Loucy (cell line): Measurements from ENCODE around the gene CACTIN.

Experiments used
- H2AFZ ChIP-seq: fragments of 200-600 bp; sonication (generic); 2 replicates; pipeline ENCODE4 v1.6.0; 2016; ENCODE audit warnings: antibody characterized with exemption, mild to moderate bottlenecking, low read length, moderate library complexity
- H3F3A ChIP-seq: fragments of 200-600 bp; 2 replicates; pipeline ENCODE4 v1.6.0; 2016; ENCODE audit warnings: antibody characterized with exemption, low read depth, mild to moderate bottlenecking
- H3K27me3 ChIP-seq: fragments of 200-600 bp; sonication (generic); 2 replicates; pipeline ENCODE4 v1.6.1; 2014; ENCODE audit warnings: low read length, mild to moderate bottlenecking; ENCODE audit not compliant: insufficient read depth, poor library complexity, severe bottlenecking
- H3K36me3 ChIP-seq: fragments of 200-600 bp; sonication (generic); 2 replicates; pipeline ENCODE4 v1.6.1; 2016; ENCODE audit warnings: low read length; ENCODE audit not compliant: insufficient read depth
- H3K4me1 ChIP-seq: fragments of 200-600 bp; sonication (generic); 2 replicates; pipeline ENCODE4 v1.5.1; 2014; ENCODE audit warnings: low read length, mild to moderate bottlenecking; ENCODE audit not compliant: insufficient read depth, poor library complexity, severe bottlenecking
- H3K4me2 ChIP-seq: fragments of 200-600 bp; sonication (generic); 2 replicates; pipeline ENCODE4 v1.6.0; 2014; ENCODE audit warnings: antibody characterized with exemption, low read length, low read depth, mild to moderate bottlenecking; ENCODE audit not compliant: poor library complexity, severe bottlenecking
- H3K4me3 ChIP-seq: fragments of 200-600 bp; sonication (generic); 2 replicates; pipeline ENCODE4 v1.5.1; 2014; ENCODE audit warnings: low read length, mild to moderate bottlenecking, mixed read lengths; ENCODE audit not compliant: poor library complexity, severe bottlenecking
- H3K79me2 ChIP-seq: fragments of 200-600 bp; sonication (generic); 2 replicates; pipeline ENCODE4 v1.6.1; 2014; ENCODE audit warnings: low read length; ENCODE audit not compliant: insufficient read depth
- H3K9ac ChIP-seq: fragments of 200-600 bp; sonication (generic); 2 replicates; pipeline ENCODE4 v1.6.0; 2014; ENCODE audit warnings: mild to moderate bottlenecking, low read depth, low read length, moderate library complexity; ENCODE audit not compliant: poor library complexity, severe bottlenecking
- H3K9me2 ChIP-seq: fragments of 200-600 bp; sonication (generic); replicated peaks from 2 replicates; pipeline ENCODE4 v1.6.1; 2016; ENCODE audit warnings: low read depth, low read length, mixed read lengths
- H3K9me3 ChIP-seq: fragments of 200-600 bp; sonication (generic); 2 replicates; pipeline ENCODE4 v1.6.1; 2014; ENCODE audit warnings: mild to moderate bottlenecking, antibody characterized with exemption, low read length, low read depth; ENCODE audit not compliant: insufficient read depth
- H4K20me1 ChIP-seq: fragments of 200-600 bp; sonication (generic); 2 replicates; pipeline ENCODE4 v1.6.0; 2014; ENCODE audit warnings: antibody characterized with exemption, low read length, mild to moderate bottlenecking; ENCODE audit not compliant: insufficient read depth, poor library complexity, severe bottlenecking
- CTCF ChIP-seq: fragments of 200-600 bp; sonication (generic); conservative IDR thresholded peaks from 2 replicates; pipeline ENCODE4 v1.5.1; 2014; ENCODE audit warnings: mild to moderate bottlenecking, antibody characterized with exemption, low read length
- EZH2phosphoT487 ChIP-seq: fragments of 200-600 bp; IDR thresholded peaks from 2 replicates; pipeline ENCODE4 v1.6.1; 2018; ENCODE audit warnings: antibody characterized with exemption, mild to moderate bottlenecking, moderate library complexity, borderline replicate concordance

The CACTIN gene

GRCh38 chr19:3638208-3639193 is 11.9 kb upstream of the CACTIN start:
- H3K27me3 ChIP-seq: no peaks in the 10 kb centered on the region

GRCh38 chr19:3637621-3638020 is 11.0 kb upstream of the CACTIN start:
- H4K20me1 ChIP-seq: no peaks in the 10 kb centered on the region
- TF ChIP-seq EZH2phosphoT487 (no peak), CTCF (no peak)
- H3K27me3 ChIP-seq: no peaks in the 10 kb centered on the region
- no peaks in the 10 kb centered on the region for H3K9me3 ChIP-seq
- H3F3A ChIP-seq: no peaks in the 10 kb centered on the region
- H3K4me2 ChIP-seq: no peak overlapping the region
- no peaks in the 10 kb centered on the region for H3K79me2 ChIP-seq
- H3K4me3 ChIP-seq: no peak overlapping the region
- H3K36me3 ChIP-seq: no peaks in the 10 kb centered on the region
- H3K9me2 ChIP-seq: no peaks in the 10 kb centered on the region
- no peak overlapping the region for H3K9ac ChIP-seq
- no peak overlapping the region for H2AFZ ChIP-seq
- H3K4me1 ChIP-seq: no peaks in the 10 kb centered on the region

More at GRCh38 chr19:3638208-3639193, 11.9 kb upstream of the CACTIN start:
- Histone ChIP-seq H3K36me3 (no peaks in the 10 kb centered on the region), H3K4me3 (no peak overlapping the region), H4K20me1 (no peaks in the 10 kb centered on the region), H2AFZ (no peak overlapping the region), H3K9me3 (no peaks in the 10 kb centered on the region), H3K79me2 (no peaks in the 10 kb centered on the region), H3K9ac (no peak overlapping the region), H3F3A (no peaks in the 10 kb centered on the region), H3K4me1 (no peaks in the 10 kb centered on the region), H3K9me2 (no peaks in the 10 kb centered on the region), H3K4me2 (no peak overlapping the region)
- TF ChIP-seq EZH2phosphoT487: no peak
- no peak for TF ChIP-seq CTCF

- TF ChIP-seq CTCF (no peak), EZH2phosphoT487 (no peak)
- no peaks in the 10 kb centered on the region for H3K36me3 ChIP-seq
- H3K9me2 ChIP-seq: no peaks in the 10 kb centered on the region
- H3K27me3 ChIP-seq: no peaks in the 10 kb centered on the region
- no peaks in the 10 kb centered on the region for H3K79me2 ChIP-seq
- H3K4me2 ChIP-seq: no peak overlapping the region
- H4K20me1 ChIP-seq: no peaks in the 10 kb centered on the region
- H3K9me3 ChIP-seq: no peaks in the 10 kb centered on the region
- no peak overlapping the region for H2AFZ ChIP-seq
- no peak overlapping the region for H3K9ac ChIP-seq
- H3K4me3 ChIP-seq: no peak overlapping the region
- no peaks in the 10 kb centered on the region for H3K4me1 ChIP-seq
- H3F3A ChIP-seq: no peaks in the 10 kb centered on the region
Observed at GRCh38 chr19:3636962-3637361, 10.4 kb upstream of the CACTIN start.
